HCT116 (cell line): ENCODE data around the gene ATP2B3.

ENCODE experiments used
- CTCF ChIP-seq, 3 experiments: fragments of 200-600 bp in 1 of 3; sonication (generic) in 1 of 3; IDR thresholded peaks in 2 of 3; conservative IDR thresholded peaks in 1 of 3; 2 replicates each; pipeline ENCODE4 v1.5.1; 2012 to 2017; ENCODE audit warnings: low read depth in 2 of 3, low read length in 2 of 3, antibody characterized with exemption in 1 of 3, borderline replicate concordance in 1 of 3, control low read depth in 1 of 3, mild to moderate bottlenecking in 1 of 3, mixed read lengths in 1 of 3, mixed run types in 1 of 3, moderate library complexity in 1 of 3; ENCODE audit not compliant: insufficient read depth in 1 of 3
- JUND ChIP-seq: IDR thresholded peaks from 2 replicates; pipeline ENCODE4 v1.6.1; 2012
- POLR2A ChIP-seq: IDR thresholded peaks from 2 replicates; pipeline ENCODE4 v1.7.0; 2011; ENCODE audit warnings: borderline replicate concordance; ENCODE audit not compliant: insufficient read depth, insufficient read length; ENCODE audit errors: extremely low read depth

GRCh38 chrX:153557618-153558355 lies 40.3 kb downstream of the ATP2B3 start:
- TF ChIP-seq JUND = no peak
- 0 out of 6 replicates have a peak, but pooled peaks of 1 of the 3 experiments have one; percentile 8 for TF ChIP-seq CTCF (IDR thresholded peaks at IDR 0.05 in 2 of 3, conservative IDR thresholded peaks at IDR 0.05 in 1 of 3; ENCODE audit: borderline replicate concordance in 1 of 3, insufficient read depth in 1 of 3, low read depth in 2 of 3, low read length in 2 of 3)
- TF ChIP-seq POLR2A = no peak
